Activated CD8-positive, alpha-beta memory T cell treated with anti-CD3 and anti-CD28 coated beads for 36 hours (primary cell): ENCODE measurements around the gene B4GAT1. TPM values are rescaled to one million over a fixed set of nuclear protein-coding genes. Genes with fewer than 3 reads are reported as not detected.

Experiments
- CTCF ChIA-PET: fragments of 350-600 bp; sonication (Branson Sonifier 250); formaldehyde crosslinking; loops from one replicate; lab custom pipeline; 2021; ENCODE audit warnings: antibody characterized with exemption; lab: Charles Lee
- POLR2A ChIA-PET: fragments of 350-600 bp; sonication (Branson Sonifier 250); formaldehyde crosslinking; loops from one replicate; lab custom pipeline; 2021; ENCODE audit warnings: antibody characterized with exemption; lab: Charles Lee
- total RNA-seq, 2 experiments: library from RNA; stranded (reverse); gene quantifications; one replicate each; pipeline ENCODE4 v1.2.3, GENCODE V29; 2021

Gene B4GAT1
- total RNA-seq, 2 experiments from 2014 or later: 11.7 to 13.4 TPM

DNA sequence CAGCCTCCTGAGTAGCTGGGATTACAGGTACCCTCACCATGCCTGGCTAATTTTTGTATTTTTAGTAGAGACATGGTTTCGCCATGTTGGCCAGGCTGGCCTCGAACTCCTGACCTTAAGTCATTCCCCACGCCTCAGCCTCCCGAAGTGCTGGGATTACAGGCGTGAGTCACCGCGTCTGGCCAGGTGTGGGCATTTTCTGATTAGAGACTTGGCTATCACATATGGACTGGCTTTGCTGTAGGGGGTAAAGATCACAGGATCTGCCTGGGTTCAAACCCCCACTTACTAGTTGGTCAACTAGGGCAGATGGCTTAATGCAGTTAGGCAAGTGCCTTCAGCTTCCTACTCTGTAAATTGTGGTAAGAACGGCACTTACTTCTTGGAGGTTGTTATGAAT, 37.1 kb downstream of the B4GAT1 start:
- CTCF ChIA-PET: interaction anchor here (3.8 to 5.1 kb wide), 2 partner anchors 36 to 77 kb away, joined by 36 to 44 read pairs; partner anchors contain the start of genes B4GAT1 and BRMS1
- POLR2A ChIA-PET: no interaction called here

DNA sequence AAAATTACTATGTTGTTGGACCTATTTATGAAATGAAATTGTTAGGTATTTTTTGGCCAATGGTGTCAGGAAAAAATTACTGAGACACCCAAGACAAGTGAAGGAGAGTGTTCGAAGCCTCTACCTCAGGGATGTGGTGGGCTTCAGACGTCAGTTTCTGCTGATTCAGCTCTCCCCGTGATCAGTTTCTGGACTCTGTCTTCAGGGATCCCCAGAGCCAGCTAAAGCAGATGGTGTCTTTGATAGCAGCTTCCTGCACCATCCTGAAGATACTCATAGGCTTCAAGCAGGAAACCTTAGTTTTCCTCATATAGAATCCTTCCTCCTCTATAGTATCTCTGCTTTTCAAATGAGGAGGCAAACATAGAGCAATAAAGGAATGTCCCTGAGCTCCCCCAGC, 38.0 kb downstream of the B4GAT1 start:
- ChIA-PET POLR2A (no interaction called here), CTCF (interaction anchor here (5.1 kb wide), 1 partner anchor 37 kb away, joined by 36 read pairs; the partner anchor contains the start of genes B4GAT1 and BRMS1)

DNA sequence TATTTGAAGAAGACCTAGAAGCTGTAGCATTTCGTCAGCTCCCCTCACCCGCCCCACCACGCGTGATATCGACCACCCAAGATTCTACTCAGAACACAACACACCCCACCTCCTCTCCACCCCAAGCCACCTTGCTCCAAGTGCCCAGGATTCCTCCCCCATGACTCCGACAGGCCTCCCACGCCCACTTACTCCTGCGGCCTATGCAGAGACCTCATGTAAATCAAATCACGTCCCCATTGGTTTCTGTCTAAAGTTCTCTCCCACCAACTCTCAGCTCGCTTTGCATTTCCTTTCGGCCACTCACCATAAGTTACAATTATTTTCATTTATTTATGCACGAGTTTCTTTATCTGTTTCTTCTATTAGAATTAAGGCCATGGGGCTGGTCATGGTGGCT, 44.8 kb downstream of the B4GAT1 start:
- ChIA-PET POLR2A (no interaction called here), CTCF (interaction anchor here (0.9 to 1.0 kb wide), 2 partner anchors 20 to 41 kb away, joined by 4 read pairs; no protein-coding TSS in a partner anchor)

DNA sequence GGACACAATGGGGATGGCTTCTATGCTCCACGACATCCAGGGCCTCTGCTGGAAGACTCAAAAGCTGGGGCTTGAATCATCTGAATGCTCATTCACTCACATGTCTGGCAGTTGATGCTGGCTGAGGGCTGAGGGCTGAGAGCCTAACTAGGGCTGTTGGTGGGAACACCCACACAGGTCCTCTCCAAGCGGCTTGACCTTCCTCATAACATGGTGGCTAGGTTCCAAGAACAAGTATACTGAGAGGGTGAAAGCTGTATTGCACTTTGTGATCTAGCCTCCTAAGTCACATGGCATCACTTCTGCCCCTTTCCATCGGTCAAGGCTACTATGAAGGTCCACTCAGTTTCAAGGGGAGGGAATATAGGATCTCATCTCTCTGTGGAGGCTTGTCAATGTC, 48.2 kb downstream of the B4GAT1 start:
- CTCF ChIA-PET: no interaction called here
- POLR2A ChIA-PET: no interaction called here

DNA sequence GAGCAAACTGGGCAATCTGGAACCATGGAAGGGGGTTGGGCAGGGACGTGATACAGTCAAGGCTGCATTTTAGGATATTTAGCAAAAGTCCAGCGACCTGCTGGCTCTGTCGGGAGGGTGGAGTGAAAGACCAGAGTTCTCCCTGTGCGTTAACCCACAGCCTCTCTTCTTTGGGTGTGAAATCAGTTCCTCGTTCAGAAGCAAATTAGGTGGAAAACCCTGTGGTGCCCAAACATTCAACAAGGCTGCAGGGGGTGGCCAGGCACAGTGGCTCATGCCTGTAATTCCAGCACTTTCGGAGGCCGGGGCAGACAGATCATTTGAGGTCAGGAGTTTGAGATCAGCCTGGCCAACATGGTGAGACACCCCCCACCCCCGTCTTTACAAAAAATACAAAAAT, 49.8 kb downstream of the B4GAT1 start:
- POLR2A ChIA-PET: no interaction called here
- CTCF ChIA-PET: interaction anchor here (0.6 to 1.3 kb wide), 3 partner anchors 14 to 89 kb away, joined by 3 read pairs; no protein-coding TSS in a partner anchor

Other genes starting within 250 kb of the B4GAT1 start
- gene KLC2, start 89.9 kb downstream of the B4GAT1 start, total RNA-seq: 10 to 100 TPM; 57.4 to 59.5 TPM
- 100 to 1,000 TPM; 118 TPM for gene RAB1B, start 79.0 kb downstream of the B4GAT1 start, total RNA-seq
- 1 to 10 TPM; 2.4 to 3.5 TPM for gene CNIH2, start 69.5 kb downstream of the B4GAT1 start, total RNA-seq
- gene YIF1A, start 58.5 kb downstream of the B4GAT1 start, total RNA-seq: 10 to 100 TPM; 78.6 to 83.3 TPM
- not detected for gene TMEM151A, start 55.7 kb downstream of the B4GAT1 start, total RNA-seq
- gene CD248, start 30.6 kb downstream of the B4GAT1 start, total RNA-seq: 1 to 10 TPM; 5.2 to 5.6 TPM
- gene RIN1, start 11.2 kb downstream of the B4GAT1 start, total RNA-seq: under 1 TPM; 0.53 to 0.75 TPM
- 10 to 100 TPM; 57.1 to 59.3 TPM for gene BRMS1, start 2.5 kb downstream of the B4GAT1 start, total RNA-seq
- gene SLC29A2, start 24.1 kb upstream of the B4GAT1 start, total RNA-seq: 10 to 100 TPM; 12.1 to 13.0 TPM
- not detected for gene NPAS4, start 73.4 kb upstream of the B4GAT1 start, total RNA-seq
- gene MRPL11, start 91.2 kb upstream of the B4GAT1 start, total RNA-seq: 100 to 1,000 TPM; 154 to 157 TPM
- 1 to 10 TPM; 7.9 to 8.2 TPM for gene PELI3, start 119.3 kb upstream of the B4GAT1 start, total RNA-seq
- gene DPP3, start 132.8 kb upstream of the B4GAT1 start, total RNA-seq: 10 to 100 TPM; 68.6 to 72.3 TPM
- gene BBS1, start 163.0 kb upstream of the B4GAT1 start, total RNA-seq: 10 to 100 TPM; 17.8 to 19.3 TPM
- 10 to 100 TPM; 14.4 to 15.3 TPM for gene ZDHHC24, start 198.4 kb upstream of the B4GAT1 start, total RNA-seq
- gene ACTN3, start 199.3 kb upstream of the B4GAT1 start, total RNA-seq: under 1 TPM; 0.08 to 0.23 TPM
- 1 to 10 TPM; 3.2 to 3.3 TPM for gene CTSF, start 221.0 kb upstream of the B4GAT1 start, total RNA-seq
- gene CCDC87, start 245.4 kb upstream of the B4GAT1 start, total RNA-seq: under 1 TPM; 0.13 to 0.21 TPM
- 10 to 100 TPM; 24.6 to 25.4 TPM for gene CCS, start 245.6 kb upstream of the B4GAT1 start, total RNA-seq